GM12873 (cell line): ENCODE measurements around the gene MPP2.

Source experiments
- TF ChIP-seq, protein P1 (sequence below): IDR thresholded peaks from 2 replicates; pipeline ENCODE4 v1.5.1; 2012; ENCODE audit warnings: low read depth, mild to moderate bottlenecking, moderate library complexity, low read length, control low read depth; ENCODE audit not compliant: insufficient read depth; ENCODE audit errors: missing control alignments

Gene MPP2

DNA sequence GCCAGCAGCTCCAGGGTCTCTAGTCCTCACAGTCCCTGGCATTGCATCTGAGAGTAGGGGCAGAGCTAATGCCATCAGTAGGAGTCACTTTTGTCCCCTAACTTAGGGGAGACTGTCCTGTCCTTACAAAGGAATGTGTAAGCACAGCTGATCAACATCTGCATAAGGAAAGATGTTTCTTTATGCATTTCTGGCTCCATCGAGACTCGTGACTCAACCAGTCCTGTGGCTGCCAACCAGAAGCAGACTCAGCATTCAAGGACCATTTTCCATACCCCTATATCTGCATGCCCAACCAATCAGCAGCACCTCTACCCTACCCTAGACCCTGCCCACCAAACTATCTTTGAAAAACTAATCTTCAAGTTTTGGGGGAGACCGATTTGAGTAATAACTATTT is 8.2 kb upstream of the MPP2 start:
- TF ChIP-seq, protein P1, sequence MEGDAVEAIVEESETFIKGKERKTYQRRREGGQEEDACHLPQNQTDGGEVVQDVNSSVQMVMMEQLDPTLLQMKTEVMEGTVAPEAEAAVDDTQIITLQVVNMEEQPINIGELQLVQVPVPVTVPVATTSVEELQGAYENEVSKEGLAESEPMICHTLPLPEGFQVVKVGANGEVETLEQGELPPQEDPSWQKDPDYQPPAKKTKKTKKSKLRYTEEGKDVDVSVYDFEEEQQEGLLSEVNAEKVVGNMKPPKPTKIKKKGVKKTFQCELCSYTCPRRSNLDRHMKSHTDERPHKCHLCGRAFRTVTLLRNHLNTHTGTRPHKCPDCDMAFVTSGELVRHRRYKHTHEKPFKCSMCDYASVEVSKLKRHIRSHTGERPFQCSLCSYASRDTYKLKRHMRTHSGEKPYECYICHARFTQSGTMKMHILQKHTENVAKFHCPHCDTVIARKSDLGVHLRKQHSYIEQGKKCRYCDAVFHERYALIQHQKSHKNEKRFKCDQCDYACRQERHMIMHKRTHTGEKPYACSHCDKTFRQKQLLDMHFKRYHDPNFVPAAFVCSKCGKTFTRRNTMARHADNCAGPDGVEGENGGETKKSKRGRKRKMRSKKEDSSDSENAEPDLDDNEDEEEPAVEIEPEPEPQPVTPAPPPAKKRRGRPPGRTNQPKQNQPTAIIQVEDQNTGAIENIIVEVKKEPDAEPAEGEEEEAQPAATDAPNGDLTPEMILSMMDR: no peak

DNA sequence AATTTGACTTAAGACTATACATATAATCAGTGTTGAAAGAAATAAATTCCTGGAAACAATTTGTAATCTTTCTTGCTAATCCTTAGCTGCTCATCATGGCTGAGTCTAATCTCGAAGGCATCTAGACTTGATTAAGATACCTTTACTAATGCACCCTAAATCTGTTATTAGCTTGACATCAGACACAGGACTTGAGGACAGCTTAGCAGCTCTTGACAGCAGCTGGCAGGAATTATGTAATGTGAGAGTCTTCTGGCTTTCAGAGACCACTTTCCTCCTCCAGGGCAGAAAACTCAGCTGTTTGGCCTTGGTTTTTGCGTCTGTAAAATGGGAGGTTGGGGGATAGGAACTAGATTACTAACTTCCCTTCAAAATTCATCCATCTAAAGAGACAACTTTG is 7.1 kb upstream of the MPP2 start:
- TF ChIP-seq, protein P1: no peak

DNA sequence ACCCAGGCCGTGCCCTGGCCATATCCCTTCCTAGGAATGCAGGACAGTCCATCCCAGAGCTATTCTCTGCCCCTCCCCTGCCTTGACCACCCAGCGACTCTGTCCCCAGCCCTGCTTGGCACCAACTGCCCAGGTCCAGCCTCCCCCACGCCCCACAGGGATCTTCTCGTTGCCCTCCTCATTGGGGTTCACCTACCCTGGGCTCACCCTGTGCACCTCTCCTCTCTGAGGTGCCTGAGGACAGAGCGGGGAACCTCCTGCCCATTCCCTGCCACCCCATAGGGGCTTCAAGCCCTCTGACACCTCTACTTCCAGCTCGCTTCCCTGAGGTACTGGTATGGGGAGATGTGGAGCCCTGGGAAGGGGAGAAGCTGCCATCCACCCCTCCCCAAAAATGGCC is 6.2 kb upstream of the MPP2 start:
- TF ChIP-seq, protein P1: no peak

DNA sequence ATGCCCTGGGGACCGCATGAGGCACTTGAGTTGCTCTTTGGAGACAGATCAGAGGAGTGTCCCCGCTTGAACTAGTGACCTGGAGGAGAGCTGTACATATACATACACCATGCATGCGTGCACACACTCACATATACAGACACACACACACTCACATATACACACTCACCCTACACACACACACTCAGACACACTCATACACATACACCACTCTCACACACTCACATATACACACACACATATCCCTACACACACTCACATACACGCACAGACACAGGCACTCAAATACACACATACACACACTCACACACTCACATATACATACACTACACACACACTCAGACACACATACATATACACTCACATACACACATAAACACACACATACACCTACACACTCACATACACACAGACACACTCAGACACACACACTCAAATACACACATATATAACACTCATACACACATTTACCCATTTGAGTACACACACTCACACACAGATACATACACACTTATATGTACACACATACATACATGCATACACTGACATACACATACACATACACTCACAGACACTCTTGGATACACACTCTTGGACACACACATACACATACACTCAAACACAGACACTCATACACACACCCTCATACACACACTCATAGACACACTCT is 5.4 kb upstream of the MPP2 start:
- TF ChIP-seq, protein P1: no peak

DNA sequence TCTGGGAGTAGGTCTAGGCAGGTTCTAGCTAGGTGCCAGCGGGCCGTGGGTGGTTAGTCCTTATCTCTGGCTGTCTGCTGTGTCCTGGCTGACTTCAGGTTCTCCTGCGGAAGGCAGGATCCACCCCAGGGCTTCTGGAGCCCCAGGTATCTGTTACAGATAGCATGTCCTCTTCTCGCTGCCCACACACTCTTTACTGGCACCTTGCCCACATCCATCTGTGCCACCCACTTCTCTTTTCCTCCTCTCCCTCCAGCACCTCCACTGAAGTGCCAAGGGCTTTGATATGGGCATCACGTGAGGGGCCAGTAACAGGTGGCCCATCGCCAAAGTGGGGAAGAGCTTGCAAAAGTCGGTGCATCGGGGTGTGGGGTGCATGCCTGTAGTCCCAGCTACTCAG is 4.6 kb upstream of the MPP2 start:
- TF ChIP-seq, protein P1: no peak

DNA sequence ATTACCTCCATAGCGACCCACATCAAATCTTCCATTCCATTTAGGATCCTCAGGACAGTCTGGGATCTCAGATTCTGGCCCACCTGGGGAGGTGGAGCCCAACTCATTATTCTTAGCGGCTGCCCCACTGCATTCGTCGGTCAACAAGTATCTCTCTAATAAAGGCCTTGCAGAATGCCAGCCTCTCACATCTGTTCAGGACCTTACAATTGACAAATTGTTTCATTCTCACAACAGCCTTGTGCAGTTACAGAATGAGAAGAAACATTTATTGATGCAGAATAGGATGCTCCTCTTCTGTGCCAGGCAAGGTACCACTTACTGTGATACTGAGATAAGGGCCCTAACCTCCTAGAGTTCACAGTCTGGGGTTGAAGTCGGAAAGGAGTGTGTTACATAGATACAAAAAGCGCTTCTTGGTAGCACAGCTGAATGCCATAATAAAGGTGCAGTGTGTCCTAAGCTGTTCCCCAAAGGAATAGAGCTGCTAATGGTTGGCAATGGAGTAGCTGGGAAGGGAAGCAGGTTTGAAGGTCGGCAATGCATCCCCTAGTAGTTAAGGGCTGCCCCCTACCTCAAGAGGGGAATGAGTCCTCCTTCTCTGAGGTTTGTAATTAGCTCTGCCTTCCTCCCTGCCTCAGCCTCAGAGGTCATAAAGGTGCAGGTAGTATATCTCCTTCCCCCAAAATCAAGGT is 2.3 kb upstream of the MPP2 start:
- TF ChIP-seq, protein P1: no peak

DNA sequence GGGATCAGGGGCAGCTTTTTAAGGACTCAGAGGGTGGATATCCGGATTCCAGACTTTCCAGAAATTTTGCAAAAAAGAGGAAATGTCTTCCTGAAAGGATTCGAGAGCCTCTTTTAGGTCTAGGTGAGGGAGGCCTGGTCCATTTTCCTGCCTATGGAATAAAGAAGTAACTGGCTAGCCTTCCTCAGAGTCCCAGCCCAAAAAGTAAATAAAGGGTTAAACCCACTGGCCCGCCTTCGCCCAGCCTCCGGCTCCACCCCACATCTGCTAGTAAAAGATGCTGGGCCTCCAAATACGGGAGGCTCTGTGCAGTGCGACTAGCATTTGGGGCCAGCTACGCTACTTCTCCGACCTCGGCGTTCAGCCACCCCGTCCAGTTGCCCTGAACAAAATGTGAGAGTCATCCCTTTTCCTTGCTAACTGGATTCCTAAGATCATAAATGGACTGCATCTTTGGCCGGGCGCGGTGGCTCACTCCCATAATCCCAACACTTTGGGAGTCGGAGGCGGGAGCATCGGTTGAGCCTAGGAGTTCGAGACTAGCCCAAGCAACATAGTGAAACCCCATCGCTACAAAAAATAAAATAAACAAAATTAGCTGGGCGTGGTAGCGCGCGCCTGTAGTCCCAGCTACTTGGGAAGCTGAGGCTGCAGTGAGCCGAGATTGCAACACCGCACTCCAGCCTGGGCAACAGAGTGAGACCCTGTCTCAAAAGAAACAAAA is 824 bp upstream of the MPP2 start:
- TF ChIP-seq, protein P1: no peak
